Fibroblast of skin of scalp (primary cell): ENCODE results near the gene LDHD.

Experiments used
- DNase-seq: peaks from one replicate; pipeline ENCODE4 v3.0.0-alpha.2; 2013

The LDHD gene

GRCh38 chr16:75079346-75079926 lies 37.1 kb downstream of the LDHD start:
- DNase-seq, result no peak

DNA sequence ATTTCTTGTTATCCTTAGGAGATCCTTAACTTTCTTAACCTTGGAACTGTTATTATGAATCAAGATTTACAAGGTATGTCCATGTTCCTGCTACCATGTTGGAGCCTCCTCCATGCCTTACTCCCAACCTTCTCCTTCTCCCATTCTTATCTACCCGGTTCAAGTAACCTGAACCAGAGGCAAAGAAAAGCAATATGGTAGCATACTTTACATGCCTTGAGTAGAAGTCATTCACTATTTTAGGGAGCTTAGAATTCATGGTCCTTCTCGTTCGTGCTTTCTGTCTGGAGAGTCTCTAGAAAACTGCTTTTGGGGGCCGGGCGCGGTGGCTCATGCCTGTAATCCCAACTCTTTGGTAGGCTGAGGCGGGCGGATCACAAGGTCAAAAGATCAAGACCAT lies 37.7 kb downstream of the LDHD start:
- no peak for DNase-seq

DNA sequence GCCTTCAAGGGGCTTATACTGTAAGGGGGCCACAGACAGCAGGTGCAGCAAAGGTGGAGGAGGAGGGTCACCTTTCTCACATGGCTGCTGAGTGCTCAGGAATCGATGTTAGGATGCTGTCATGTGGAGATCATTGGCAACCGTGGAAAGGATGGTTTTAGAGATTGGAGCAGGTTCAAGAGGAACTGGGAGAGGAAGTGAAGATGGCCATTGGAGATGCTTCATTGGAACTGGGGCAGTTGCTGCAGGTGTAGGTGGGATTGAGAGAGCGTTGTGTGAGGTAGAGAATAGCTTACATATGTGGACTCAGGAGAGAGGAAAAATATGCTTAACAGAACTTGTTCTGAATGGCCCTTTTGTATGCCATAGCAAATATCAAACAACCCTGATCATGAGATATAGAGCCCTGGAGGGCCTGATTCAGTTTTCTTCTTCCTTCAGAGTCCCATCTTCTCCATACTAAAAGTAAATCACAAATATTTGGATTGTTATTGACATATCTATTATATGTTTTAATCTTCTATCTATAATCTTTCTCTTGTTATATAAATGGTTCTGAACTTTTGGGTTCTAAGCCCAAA lies 40.8 kb downstream of the LDHD start:
- no peak for DNase-seq

DNA sequence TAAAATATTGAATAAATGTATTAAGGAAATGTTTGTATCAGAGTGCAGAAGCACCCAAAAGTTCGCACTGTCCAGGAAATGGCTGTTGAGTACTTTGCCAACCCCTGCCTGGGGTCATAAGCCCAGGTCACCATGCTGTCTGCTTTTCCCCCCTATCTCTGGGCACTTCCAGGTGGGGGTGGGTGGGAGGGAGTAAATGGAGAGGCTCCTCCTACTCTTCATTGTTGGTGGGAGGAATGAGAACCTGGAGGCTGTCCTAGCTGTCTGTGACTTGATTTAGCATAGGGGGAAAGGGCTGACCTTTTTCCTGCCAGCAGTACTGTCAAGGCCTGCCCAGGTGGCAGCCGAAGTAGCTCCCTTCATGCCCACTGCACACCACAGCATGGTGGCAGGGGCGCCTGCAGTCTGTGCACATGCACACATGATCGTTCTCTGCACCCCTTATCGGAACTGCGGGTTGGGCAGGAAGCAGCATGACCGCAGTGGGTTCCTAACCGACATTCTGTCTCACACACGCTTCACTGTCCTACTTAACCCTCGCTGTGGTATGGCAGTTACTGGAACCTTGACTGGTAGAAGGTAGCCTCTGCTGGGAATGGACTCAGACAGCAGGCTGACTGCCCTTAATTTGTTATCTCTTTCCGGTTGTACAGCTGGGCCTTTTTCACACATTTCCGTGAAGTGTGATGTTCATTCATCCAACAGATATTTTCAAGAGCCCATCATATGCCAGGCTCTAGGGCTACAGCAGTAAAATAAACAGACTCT lies 41.5 kb downstream of the LDHD start:
- no peak for DNase-seq

- no peak for DNase-seq
These were observed 42.2 kb downstream of the LDHD start for GRCh38 chr16:75074304-75074793.

- DNase-seq, result peak; percentile 40
These were observed 42.9 kb downstream of the LDHD start for GRCh38 chr16:75073545-75074303.

- no peak for DNase-seq
These were observed 44.2 kb downstream of the LDHD start for GRCh38 chr16:75072239-75072947.

GRCh38 chr16:75071621-75072020 lies 45.0 kb downstream of the LDHD start:
- no peak for DNase-seq

GRCh38 chr16:75070012-75070841 lies 46.4 kb downstream of the LDHD start:
- DNase-seq, result no peak

- DNase-seq, result no peak
These were observed 48.2 kb downstream of the LDHD start for GRCh38 chr16:75068085-75069031.

- no peak for DNase-seq
These were observed 49.6 kb downstream of the LDHD start for GRCh38 chr16:75066861-75067447.

- no peak for DNase-seq
These were observed 50.9 kb downstream of the LDHD start for GRCh38 chr16:75065521-75066149.

DNA sequence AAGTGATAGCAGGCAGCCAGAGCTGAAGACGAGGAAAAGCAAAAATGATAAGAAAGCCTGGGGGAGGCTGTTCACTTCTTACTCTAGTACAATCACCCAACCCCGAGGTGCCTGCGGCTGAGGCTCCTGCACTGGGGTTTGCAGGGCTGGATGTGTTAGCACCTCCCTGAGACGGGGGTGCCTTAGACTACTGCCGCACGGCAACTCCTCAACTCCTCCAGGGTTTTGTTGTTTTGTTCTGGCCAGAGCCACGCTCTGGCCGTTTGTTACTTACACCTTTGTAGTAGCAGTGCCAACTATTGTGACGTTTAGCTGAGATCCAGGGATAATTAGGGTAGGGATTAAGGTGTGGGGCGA lies 51.5 kb downstream of the LDHD start:
- no peak for DNase-seq

- no peak for DNase-seq
These were observed 52.0 kb downstream of the LDHD start for GRCh38 chr16:75064403-75065148.

- DNase-seq, result no peak
These were observed 53.0 kb downstream of the LDHD start for GRCh38 chr16:75063549-75064088.

GRCh38 chr16:75062976-75063346 lies 53.6 kb downstream of the LDHD start:
- no peak for DNase-seq

- DNase-seq, result no peak
These were observed 54.2 kb downstream of the LDHD start for GRCh38 chr16:75062135-75062975.
